Hematopoietic multipotent progenitor cell treated with erythropoietin and hydrocortisone succinate and interleukin-3 and kit ligand, for 6 days (in vitro differentiated cells): ENCODE results near the gene LSS.
A peak's percentile ranks its signal among the peaks of the same experiment; 100 is the strongest.
"Not testable (repeated sequence)": the region's sequence is repeated elsewhere in the genome, so short reads cannot be mapped to it uniquely, and the experiment has no call there.

Source experiments
- DNase-seq: peaks from one replicate; pipeline ENCODE4 v3.0.0-alpha.2; 2015

LSS gene

DNA sequence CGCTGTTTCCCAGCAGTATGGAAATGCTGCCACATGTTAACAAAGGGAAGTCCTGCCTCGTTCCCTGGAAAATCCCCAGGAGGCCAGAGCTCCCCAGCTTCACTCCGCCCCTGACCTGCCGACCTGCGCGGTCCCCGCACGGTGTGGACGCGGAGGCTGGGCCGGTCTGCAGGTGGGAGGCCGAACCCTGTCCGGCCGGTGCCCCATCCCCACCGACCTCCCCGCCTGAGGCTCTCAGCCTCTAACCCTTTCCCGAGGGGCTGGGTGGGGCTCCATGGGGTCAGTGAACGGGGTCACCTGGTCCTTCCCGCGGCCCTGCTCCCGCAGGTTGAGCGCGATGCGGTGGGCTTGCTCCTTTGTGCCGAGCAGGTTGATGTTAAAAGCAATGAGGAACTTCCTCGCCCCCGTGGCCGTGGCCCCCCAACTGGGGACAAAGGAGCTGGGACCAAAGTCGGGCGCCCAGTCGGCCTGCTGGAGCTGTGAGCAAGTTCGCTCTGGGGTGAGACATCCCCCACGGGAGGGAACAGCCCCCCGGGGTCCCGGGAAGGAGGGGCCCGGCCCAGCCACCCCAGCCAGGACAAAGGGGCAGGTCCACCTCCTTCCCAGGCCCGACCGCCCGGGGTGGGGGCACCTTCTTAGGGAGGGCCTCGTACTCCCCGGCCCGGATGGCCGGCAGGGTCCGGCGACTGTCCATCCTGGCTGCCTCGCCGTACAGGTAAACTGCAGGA is 77.1 kb downstream of the LSS start:
- no peak for DNase-seq

- no peak for DNase-seq
These were observed 78.0 kb downstream of the LSS start for GRCh38 chr21:46150491-46151121.

DNA sequence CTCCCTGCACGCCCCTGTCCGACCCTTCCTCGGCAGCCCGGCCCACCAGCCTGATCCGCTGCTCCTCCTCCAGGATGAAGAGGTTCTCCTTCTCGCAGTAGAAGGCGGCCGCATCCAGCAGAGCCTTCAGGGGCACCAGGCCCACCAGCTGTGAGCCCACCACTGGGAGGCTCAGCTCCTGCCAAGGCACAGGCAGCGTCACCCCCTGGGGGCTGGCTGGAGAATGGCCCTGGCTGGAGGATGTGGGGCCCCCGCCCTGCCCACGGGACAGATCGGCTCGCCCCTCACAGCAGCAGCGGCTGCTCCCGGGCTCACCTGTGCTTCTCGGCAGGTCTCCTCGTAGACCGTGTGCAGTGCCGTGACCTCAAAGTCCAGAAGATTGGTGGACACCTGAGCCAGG is 78.5 kb downstream of the LSS start:
- DNase-seq = no peak

- DNase-seq = no peak
These were observed 79.2 kb downstream of the LSS start for GRCh38 chr21:46149205-46149901.

GRCh38 chr21:46148106-46148505 is 80.5 kb downstream of the LSS start:
- no peak for DNase-seq

- DNase-seq = peak; percentile 75
These were observed 81.1 kb downstream of the LSS start for GRCh38 chr21:46147429-46147828.

DNA sequence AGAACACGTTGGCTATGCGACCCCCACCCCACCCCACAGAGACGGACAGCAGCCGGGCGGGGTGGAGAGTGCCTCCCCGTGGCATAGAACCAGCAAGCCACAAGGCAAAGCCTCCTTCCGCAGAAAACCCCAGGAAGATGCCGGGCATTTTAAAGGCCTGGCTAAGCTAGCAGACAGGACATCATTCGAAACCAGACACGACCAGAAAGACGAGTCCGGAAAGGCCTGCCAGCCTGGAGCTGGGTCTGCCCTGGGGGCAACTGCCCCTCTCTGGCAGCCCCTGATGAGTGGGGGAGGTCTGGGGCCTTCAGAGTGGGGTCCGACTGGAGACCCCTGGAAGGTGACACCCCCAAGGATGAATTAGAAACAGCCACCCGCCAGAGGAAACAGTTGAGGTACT is 81.7 kb downstream of the LSS start:
- no peak for DNase-seq

DNA sequence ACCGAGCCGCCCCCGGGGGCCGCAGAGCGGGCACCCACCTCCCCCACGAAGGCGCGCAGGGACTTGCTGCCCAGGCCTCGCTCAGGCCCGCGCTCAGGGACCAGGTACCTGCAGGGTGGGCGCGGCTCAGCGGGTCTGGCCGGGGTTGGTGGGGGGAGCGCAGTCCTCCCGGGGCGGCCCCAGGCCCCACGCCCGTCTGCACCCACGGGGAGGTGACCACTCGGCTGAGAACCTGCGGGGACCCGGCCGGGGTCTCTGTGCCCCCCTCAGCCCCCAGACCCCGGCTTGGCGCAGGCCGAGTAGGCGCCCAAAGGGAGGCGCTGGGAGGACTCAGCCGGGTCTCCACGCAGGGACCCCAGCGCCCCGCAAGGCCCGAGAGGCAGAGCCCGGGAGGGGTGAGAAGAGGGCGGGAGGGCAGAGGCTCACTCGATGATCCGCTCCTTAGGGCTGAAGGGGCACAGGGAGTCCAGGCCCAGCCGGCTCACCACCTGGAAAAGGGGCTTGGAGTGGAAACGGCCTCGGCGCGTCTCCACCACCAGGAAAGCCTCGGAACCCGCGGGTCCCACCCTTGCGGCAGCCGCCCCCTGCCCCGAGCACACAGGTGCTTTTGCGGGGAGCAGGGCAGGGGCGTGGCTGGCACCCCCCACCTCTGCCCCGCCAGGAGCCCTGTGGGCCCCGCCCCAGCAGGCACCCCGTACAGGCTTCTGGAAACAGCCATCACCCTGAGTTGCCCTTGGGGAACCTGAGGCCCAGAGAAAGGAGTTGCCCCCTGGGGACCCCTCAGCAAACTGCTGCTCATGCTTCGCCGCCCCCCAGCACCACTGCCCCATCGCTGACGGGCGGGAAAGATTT is 82.5 kb downstream of the LSS start:
- no peak for DNase-seq

GRCh38 chr21:46145159-46145839 is 83.3 kb downstream of the LSS start:
- no peak for DNase-seq

DNA sequence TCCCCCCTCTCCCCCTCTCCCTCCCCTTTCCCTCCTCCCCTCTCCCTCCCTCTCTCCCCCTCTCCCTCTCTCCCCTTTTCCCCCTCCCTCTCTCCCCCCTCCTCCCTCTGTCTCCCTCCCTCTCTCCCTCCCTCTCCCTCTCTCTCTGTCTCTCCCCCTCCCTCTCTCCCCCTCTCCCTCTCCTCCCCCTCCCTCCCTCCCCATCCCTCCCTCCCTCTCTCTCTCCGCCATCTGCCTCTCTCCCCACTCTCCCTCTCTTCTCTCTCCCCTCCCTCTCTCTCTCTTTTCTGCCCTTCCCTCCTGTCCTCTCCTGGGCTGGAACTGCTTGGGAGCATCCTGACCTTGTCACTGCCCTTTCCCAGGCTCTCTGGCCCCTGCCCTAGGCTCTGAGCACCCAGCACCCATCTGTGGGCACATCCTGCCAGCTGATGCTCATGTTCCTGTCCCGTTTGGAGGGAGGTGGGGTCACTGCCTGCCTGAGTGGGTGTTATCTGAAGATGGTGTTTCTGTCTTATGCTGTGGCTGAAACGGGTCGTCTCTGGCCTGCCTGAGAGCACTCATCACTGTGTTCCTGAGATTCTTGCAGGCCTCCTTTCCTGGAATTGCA is 84.0 kb downstream of the LSS start:
- DNase-seq = peak; percentile 14

GRCh38 chr21:46142582-46143473 is 85.7 kb downstream of the LSS start:
- DNase-seq = no peak

- no peak for DNase-seq
These were observed 86.6 kb downstream of the LSS start for GRCh38 chr21:46141767-46142581.

- not testable (repeated sequence) for DNase-seq
These were observed 88.1 kb downstream of the LSS start for GRCh38 chr21:46140352-46141003.

DNA sequence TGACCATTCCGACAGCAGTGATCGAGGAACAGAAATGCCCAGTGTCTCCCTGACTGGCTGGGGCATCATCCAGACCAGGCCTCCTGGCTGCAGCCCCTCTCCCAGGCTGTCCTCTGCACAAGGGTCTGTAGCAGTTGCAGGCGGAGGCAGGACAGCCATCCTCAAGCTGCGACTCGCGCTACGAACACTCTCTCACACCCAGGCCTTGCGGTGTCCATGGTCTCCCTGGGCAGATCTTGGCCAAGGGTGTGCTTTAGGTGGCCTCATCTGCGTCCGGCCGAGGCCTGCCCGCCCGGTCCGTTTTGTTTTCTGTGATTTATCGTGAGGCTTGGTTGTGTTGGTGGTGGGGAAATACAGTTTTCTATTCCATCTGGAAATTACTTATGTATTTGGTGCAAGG is 88.9 kb downstream of the LSS start:
- DNase-seq = no peak

DNA sequence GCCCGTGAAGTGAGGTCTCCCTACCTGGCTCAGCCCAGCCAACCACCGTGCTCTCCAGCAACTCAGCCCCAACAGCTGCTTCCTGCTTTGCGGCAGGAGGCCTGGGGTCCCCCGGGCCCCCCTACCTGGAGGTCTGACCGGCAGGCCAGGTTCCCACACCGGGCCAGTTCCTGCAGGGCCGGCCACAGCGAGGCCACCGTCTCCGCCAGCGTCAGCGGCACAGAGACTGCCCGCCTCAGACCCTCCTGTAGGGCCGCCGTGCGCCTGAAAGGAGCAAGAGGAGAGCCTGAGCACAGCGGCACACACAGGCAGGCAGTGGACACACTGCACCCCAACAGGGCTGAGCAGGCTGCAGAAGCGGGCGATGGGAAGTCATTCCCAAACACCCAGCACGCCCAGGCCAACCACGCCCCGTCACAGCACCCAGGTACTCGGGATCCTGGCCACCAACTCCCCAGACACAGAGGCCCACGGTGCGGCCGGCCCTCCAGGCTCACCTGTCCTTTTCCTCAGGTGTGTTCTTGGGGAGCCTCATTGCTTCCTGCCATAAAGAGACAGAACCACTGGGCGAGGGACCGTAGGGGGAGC is 90.1 kb downstream of the LSS start:
- no peak for DNase-seq
